Astrocyte of the cerebellum (primary cell): ENCODE measurements around the gene PIGR.

Experiments
- DNase-seq: peaks from one replicate; pipeline ENCODE4 v3.0.0-alpha.2; 2011; ENCODE audit warnings: low read depth
- H3K4me3 ChIP-seq: 2 replicates; pipeline ENCODE4 v1.5.1; 2011; ENCODE audit warnings: mild to moderate bottlenecking, low read depth, low read length, moderate library complexity
- in situ Hi-C: cut with HindIII; loops from 2 replicates; pipeline ENCODE4 v1.10.0; 2017; ENCODE audit warnings: low sequenced_read_pairs
- TF ChIP-seq, protein P1 (sequence below): IDR thresholded peaks from 2 replicates; pipeline ENCODE4 v1.5.1; 2012; ENCODE audit warnings: low read length, low read depth, moderate library complexity, mild to moderate bottlenecking; ENCODE audit errors: missing control alignments

PIGR gene

DNA sequence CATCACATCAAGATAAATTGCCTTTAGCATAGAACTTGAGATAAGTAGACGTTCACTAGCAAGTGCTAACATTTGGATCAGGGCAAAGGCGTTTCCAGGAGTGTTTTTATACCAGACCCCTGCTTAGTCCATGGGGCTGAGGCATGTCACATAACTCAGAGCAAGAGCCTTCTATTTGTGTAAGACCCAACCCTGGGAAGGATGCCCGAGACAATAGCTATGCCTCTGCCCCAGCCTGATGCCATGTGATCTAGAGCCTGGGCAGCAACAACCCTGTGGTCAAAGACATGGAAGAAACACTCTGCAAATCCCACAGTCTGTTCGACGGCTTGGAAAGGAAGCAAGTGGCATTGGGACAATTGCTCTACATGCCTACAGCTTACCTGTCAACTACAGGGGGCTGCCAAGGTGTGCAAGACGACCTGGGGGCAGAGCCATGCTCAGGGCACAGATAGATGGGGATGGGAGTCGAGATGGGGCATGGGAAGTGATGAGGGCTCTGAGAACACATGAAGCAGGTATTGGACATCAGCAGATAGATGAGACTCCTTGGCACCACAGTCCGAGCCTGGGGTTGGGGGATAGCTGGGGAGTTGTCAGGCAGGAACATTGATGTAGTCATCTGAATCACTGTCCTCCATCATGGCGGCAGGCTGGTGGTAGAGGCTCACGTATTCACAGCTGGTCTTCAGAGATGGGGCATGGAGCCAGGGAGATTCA, 41.7 kb downstream of the PIGR start:
- in situ Hi-C loops = loop anchor here (25.0 kb wide), 1 partner anchor 167 kb away; no protein-coding TSS in a partner anchor
- TF ChIP-seq, protein P1, sequence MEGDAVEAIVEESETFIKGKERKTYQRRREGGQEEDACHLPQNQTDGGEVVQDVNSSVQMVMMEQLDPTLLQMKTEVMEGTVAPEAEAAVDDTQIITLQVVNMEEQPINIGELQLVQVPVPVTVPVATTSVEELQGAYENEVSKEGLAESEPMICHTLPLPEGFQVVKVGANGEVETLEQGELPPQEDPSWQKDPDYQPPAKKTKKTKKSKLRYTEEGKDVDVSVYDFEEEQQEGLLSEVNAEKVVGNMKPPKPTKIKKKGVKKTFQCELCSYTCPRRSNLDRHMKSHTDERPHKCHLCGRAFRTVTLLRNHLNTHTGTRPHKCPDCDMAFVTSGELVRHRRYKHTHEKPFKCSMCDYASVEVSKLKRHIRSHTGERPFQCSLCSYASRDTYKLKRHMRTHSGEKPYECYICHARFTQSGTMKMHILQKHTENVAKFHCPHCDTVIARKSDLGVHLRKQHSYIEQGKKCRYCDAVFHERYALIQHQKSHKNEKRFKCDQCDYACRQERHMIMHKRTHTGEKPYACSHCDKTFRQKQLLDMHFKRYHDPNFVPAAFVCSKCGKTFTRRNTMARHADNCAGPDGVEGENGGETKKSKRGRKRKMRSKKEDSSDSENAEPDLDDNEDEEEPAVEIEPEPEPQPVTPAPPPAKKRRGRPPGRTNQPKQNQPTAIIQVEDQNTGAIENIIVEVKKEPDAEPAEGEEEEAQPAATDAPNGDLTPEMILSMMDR = no peak
- no peak for DNase-seq
- no peak overlapping the region for H3K4me3 ChIP-seq

DNA sequence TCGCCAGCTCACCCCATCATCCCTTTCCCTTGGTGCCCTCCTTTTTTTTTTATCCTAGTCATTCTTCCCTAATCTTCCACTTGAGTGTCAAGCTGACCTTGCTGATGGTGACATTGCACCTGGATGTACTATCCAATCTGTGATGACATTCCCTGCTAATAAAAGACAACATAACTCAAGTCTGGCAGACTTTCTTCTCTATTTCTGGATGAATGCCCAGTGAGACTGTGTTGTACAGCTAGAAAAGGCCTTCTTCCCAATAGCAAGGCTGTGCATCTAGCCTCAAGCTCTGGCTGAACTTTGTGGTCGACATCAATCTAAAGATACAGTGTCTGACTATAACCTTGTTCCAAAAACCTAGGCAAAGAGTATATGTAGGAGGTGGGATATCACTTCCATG, 42.6 kb downstream of the PIGR start:
- in situ Hi-C loops = loop anchor here (25.0 kb wide), 1 partner anchor 166 kb away; no protein-coding TSS in a partner anchor
- no peak overlapping the region for H3K4me3 ChIP-seq
- DNase-seq = no peak
- TF ChIP-seq, protein P1 = no peak

DNA sequence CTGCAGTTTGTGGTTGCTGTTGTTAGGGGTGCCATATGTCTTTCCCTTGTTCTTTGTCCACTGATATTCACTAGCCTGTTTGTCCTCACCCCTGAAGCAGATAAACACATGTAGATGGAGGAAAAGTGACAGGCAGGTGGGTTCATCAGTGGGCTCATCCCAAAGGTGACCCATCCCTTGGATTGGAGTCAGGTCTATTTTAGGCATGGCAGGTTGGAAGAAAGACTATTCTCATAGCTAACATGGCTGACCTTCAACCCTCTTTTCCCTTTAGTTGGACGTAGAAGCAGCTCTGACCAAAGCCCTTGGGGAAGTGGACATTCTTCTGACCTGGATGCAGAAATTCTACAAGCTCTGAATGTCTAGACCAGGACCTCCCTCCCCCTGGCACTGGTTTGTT, 43.6 kb downstream of the PIGR start:
- DNase-seq = no peak
- no peak overlapping the region for H3K4me3 ChIP-seq
- TF ChIP-seq, protein P1 = no peak
- in situ Hi-C loops = loop anchor here (25.0 kb wide), 1 partner anchor 165 kb away; no protein-coding TSS in a partner anchor

DNA sequence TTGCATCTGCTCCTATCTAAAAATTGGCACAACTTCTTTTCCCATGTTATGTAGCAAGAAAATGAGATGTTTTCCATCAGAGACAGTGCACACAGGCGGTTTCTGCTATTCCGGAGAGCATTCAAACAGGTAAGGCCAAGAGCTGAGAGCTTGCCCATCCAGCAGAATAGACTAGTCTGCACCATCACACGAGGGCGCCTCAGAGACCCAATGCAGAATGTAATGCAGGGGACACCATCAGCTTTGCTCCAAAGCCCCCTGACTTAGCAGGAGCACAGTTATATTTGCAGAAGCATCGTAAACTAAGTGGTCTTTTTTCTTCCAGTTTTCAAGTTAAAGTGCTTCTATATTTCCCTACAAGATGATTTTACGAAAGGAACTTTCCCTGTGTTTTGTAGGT, 44.3 kb downstream of the PIGR start:
- TF ChIP-seq, protein P1 = no peak
- H3K4me3 ChIP-seq = no peak overlapping the region
- DNase-seq = no peak
- in situ Hi-C loops = loop anchor here (25.0 kb wide), 1 partner anchor 165 kb away; no protein-coding TSS in a partner anchor

DNA sequence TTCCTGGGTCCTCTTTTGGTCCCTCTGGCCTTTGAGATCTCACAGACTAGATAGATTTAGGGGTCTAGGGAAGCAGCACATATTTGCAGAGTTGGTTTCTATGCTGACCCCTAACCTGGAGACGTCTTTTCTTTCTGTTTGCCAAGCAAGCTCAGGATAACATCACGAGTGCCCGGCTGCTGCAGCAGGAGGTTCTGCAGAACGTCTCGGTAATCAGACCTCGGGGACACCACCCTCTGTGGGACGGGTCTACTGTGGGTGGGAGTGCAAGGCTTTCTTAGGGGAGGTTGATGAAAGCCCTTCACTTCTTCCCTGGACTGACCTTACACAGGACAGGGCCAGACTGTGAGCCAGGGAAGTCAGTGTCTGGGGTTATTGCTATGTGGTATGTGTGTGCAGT, 46.1 kb downstream of the PIGR start:
- H3K4me3 ChIP-seq = no peak overlapping the region
- TF ChIP-seq, protein P1 = no peak
- DNase-seq = no peak
- in situ Hi-C loops = loop anchor here (25.0 kb wide), 1 partner anchor 163 kb away; no protein-coding TSS in a partner anchor

DNA sequence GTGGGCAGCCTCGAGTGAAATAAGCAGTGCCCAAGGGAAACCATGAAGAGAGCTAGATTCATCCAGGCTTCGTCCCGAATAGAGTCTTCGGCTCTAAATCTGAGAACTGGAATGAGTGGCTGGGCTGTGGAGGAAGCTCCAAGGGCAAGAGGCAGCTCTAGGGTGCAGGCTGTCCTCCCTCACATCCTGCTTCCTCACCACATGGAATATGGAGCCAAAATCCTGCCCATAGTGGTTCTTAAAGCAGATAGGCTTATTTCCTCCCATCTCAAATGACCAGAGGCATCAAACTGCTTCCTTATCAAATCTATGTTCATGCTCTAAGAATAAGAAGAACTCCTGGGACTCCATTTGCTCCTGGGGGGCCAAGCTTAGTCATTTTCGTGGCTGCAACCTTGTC, 46.5 kb downstream of the PIGR start:
- no peak for DNase-seq
- in situ Hi-C loops = loop anchor here (25.0 kb wide), 1 partner anchor 162 kb away; no protein-coding TSS in a partner anchor
- no peak overlapping the region for H3K4me3 ChIP-seq
- TF ChIP-seq, protein P1 = no peak
